ENCODE results near the gene ZNF710. TPM values are rescaled to one million over a fixed set of nuclear protein-coding genes. Genes with fewer than 3 reads are reported as not detected.
A peak's percentile ranks its signal among the peaks of the same experiment; 100 is the strongest.

ZNF710 gene
- total RNA-seq, 2 donors from 2014 or later = 18.1 to 34.5 TPM

- H3K36me3 ChIP-seq (replicated peaks in 1 of 2; ENCODE audit: insufficient read depth in 1 of 2, low read depth in 2 of 2) = no peaks in the 10 kb centered on the region
- no peak overlapping the region for H3K4me3 ChIP-seq
- peak overlapping the region; percentile 25 to 89 (median 64) for H3K27ac ChIP-seq
- intact Hi-C loops (cut with DNase I) = no loop called here
- H3K27me3 ChIP-seq = no peaks in the 10 kb centered on the region
- no peaks in the 10 kb centered on the region for H3K9me3 ChIP-seq
- ATAC-seq (no peak), DNase-seq (no peak)
- peaks cover 88% of the 10 kb centered on the region for H3K4me1 ChIP-seq
- TF ChIP-seq POLR2A (IDR thresholded peaks at IDR 0.05) (no peak), CTCF (IDR thresholded peaks at IDR 0.05) (no peak)
- WGBS, 2 donors = 68 to 70% methylated on average over 6 of the region's 6 CpGs
Observed at GRCh38 chr15:90033448-90033847, 32.3 kb downstream of the ZNF710 start.

GRCh38 chr15:90035095-90035839 is 34.1 kb downstream of the ZNF710 start:
- peak; percentile 57 for ATAC-seq
- Histone ChIP-seq H3K4me3 (no peak overlapping the region), H3K27ac (peak overlapping the region; percentile 47 to 89 (median 78)), H3K4me1 (peaks cover 84% of the 10 kb centered on the region), H3K9me3 (no peaks in the 10 kb centered on the region), H3K27me3 (no peaks in the 10 kb centered on the region), H3K36me3 (replicated peaks in 1 of 2; ENCODE audit: insufficient read depth in 1 of 2, low read depth in 2 of 2) (no peaks in the 10 kb centered on the region)
- intact Hi-C loops (cut with DNase I) = no loop called here
- 7 to 59% methylated on average over 7 to 19 of the region's 19 CpGs for WGBS, 2 donors
- peak; percentile 60 to 76 (median 72) for DNase-seq
- TF ChIP-seq CTCF (IDR thresholded peaks at IDR 0.05) (no peak), POLR2A (IDR thresholded peaks at IDR 0.05) (peak in 1 of 3 donors; percentile 50)

GRCh38 chr15:90035840-90036230 is 34.7 kb downstream of the ZNF710 start:
- WGBS, 2 donors = 68 to 87% methylated on average over 10 of the region's 10 CpGs
- peak in 1 of 4 donors; percentile 63 for DNase-seq
- Histone ChIP-seq H3K27me3 (no peaks in the 10 kb centered on the region), H3K36me3 (replicated peaks in 1 of 2; ENCODE audit: insufficient read depth in 1 of 2, low read depth in 2 of 2) (no peaks in the 10 kb centered on the region), H3K27ac (peak overlapping the region; percentile 47 to 89 (median 78)), H3K4me3 (no peak overlapping the region), H3K4me1 (peaks cover 86% of the 10 kb centered on the region), H3K9me3 (no peaks in the 10 kb centered on the region)
- intact Hi-C loops (cut with DNase I) = no loop called here
- ATAC-seq = no peak
- TF ChIP-seq POLR2A (IDR thresholded peaks at IDR 0.05) (no peak), CTCF (IDR thresholded peaks at IDR 0.05) (no peak)

- no peak overlapping the region for H3K4me3 ChIP-seq
- H3K27ac ChIP-seq = peak overlapping the region in 2 of 4 donors; percentile 58 to 89
- intact Hi-C loops (cut with DNase I) = no loop called here
- DNase-seq = no peak
- H3K27me3 ChIP-seq = no peaks in the 10 kb centered on the region
- no peak for ATAC-seq
- H3K9me3 ChIP-seq = no peaks in the 10 kb centered on the region
- peaks cover 86% of the 10 kb centered on the region for H3K4me1 ChIP-seq
- no peaks in the 10 kb centered on the region for H3K36me3 ChIP-seq (replicated peaks in 1 of 2; ENCODE audit: insufficient read depth in 1 of 2, low read depth in 2 of 2)
- 82% methylated on average over 9 of the region's 9 CpGs for WGBS, 2 donors
- TF ChIP-seq CTCF (IDR thresholded peaks at IDR 0.05) = no peak
- no peak for TF ChIP-seq POLR2A (IDR thresholded peaks at IDR 0.05)
Observed at GRCh38 chr15:90036343-90036742, 35.2 kb downstream of the ZNF710 start.
